ENCODE results near the gene BCL2.
"Not testable (repeated sequence)": the region's sequence is repeated elsewhere in the genome, so short reads cannot be mapped to it uniquely, and the experiment has no call there.

The BCL2 gene

GRCh38 chr18:63257453-63257852 is 62.1 kb downstream of the BCL2 start:
- DNase-seq: no peak

DNA sequence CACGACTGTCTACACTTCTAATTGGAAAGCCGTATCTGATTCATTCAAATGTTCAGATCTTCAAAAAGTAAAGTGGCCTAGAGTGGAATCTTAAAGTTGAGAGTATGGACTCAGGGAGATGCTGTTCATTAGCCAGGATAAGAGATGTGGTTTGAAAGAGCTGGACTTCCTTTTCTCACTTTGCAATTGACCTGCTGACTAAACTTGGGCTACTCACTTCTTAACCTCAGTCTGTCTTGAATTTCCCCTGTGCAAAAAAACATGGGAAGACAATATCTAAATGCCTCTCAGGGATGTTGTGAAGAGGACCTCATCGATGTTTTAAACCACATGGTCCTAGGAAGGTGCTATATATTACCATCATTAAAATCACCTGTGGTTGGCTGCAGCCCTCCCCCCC is 64.1 kb downstream of the BCL2 start:
- no peak for DNase-seq

DNA sequence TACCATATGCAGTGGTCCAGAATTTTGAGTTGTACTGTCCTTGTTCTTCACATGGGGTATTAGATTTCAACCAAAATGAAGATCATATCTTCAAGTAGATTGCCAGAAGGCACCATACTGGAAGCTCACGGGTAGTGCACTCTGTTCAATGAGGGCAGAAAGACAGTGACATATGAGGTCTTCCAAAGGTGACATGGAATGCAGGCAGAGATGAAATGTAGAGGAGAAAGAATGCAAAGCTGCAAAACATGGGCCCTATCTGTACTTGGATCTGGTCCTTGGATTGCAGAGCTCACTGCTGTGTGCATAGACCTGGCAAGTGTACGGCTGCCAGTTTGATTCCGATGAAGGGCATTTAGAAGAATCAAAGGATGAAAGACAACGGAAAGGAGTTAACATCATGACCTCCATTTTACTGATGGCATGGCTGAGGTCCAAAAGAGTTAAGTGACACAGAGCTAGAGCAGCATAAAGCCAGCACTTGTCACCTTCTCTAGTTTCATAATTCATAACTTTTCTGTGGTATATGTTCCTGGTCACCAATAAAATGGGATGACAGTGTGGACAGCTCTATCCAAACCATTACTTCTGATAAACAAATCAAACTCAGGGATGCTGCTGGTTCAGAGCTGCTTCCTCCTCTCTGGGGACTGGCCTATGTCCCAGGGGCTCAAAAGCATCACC is 64.7 kb downstream of the BCL2 start:
- DNase-seq: no peak

GRCh38 chr18:63253428-63254372 is 65.9 kb downstream of the BCL2 start:
- no peak for DNase-seq

- no peak for DNase-seq
Observed at GRCh38 chr18:63253014-63253413, 66.6 kb downstream of the BCL2 start.

GRCh38 chr18:63249771-63250170 is 69.8 kb downstream of the BCL2 start:
- DNase-seq: no peak

GRCh38 chr18:63247926-63248325 is 71.6 kb downstream of the BCL2 start:
- DNase-seq: no peak

- no peak for DNase-seq
Observed at GRCh38 chr18:63247506-63247905, 72.1 kb downstream of the BCL2 start.

DNA sequence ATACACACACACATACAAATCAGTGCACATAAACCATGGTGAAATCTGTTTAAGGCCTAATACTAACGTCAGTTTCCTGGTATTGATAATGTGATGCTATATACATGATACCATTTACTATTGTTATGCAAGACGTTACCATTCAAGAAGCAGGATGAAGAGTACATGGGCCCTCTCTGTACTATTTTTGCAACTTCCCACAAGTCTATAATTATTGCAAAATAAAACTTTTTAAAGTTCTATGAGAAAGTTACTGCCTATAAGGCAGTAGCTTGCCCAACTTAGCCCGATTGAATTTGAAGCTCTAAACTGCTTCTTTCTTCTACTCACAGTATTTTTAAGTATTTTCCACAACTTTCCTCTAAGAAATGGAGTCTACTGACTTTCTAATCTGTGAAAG is 74.0 kb downstream of the BCL2 start:
- DNase-seq: no peak

DNA sequence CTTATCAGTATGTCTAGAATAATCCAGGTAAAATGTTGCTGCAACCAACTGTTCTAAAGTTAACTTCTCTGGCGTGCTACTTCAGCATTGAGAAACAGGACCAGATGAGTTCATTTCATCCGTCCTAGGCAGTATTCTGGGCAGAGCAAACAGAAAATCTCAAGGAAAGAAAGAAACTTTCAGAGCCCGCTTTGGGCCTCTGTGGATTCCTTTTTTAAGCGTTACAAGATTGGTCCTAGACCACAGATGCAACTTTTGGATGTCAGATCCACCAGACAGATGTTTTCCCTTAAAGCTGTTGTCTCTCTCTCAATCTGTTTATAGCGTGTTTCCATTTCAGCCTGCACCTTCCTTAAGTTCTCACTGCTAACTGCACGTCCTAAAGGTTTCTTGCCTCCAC is 75.0 kb downstream of the BCL2 start:
- DNase-seq: no peak

GRCh38 chr18:63241760-63242159 is 77.8 kb downstream of the BCL2 start:
- no peak for DNase-seq

- DNase-seq: no peak
Observed at GRCh38 chr18:63241317-63241712, 78.3 kb downstream of the BCL2 start.

GRCh38 chr18:63240531-63241316 is 78.8 kb downstream of the BCL2 start:
- no peak for DNase-seq

GRCh38 chr18:63238693-63239075 is 80.9 kb downstream of the BCL2 start:
- no peak for DNase-seq

- no peak for DNase-seq
Observed at GRCh38 chr18:63237881-63238692, 81.5 kb downstream of the BCL2 start.

DNA sequence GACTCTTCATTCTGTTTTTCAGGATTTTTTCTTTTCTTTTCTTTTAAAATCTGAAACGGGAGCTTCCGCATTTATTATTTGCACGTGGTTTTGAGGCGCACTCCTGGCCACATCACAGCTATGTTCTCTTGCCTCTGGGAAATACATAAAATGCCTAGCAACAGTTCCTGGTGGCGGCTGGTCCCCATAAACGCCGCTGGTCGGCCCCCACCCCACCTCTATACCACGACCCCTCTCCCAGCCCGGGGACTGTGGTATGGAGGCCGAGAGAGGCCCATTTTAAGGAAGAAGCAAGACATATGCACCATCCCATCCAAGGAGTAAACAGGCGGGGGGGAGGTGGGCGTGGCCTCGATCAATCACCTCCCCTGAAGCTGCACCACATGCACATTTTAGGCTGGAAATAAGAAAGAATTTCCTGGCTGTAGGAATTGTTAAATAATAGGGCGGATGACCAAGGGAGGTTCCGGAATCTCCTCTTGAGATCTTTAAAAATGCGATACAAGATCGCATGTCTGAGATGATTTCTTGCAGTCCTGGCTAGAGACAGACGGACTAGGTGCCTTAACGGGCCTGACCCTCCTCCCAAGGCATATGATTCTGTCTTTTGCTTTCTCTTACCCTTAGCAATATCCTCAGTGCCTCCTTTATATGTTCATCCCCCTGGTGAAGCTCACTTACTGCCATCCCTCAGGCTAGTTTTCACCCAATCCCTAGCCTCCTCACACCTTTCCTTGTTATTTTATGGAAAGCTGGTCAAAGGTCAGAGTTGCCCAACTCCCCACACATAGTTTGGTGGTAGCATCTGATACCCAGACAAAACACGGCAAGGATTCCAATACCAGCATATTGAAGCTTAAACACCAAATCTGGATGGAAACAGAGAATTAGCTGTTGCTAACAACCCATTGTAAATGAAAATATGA is 82.4 kb downstream of the BCL2 start:
- no peak for DNase-seq

DNA sequence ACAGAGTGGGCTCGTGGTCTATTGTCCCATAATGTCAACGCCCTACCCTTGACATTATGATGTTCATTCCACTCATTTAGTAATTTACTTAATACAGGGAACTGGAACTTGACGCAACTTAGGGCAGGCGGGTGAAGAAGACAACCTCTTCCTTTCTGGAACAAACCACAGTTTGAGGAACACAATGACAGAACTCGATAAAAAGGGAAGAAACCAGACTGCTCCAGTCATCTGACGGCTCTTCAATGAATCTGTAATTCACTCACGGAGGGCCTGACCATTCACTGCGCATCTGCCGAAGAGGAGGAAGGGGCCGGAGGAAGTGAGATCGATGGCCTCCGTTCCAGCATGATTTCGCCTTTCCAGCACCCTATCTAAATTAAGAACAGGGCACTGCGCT is 83.2 kb downstream of the BCL2 start:
- no peak for DNase-seq

GRCh38 chr18:63235920-63236319 is 83.6 kb downstream of the BCL2 start:
- not testable (repeated sequence) for DNase-seq

DNA sequence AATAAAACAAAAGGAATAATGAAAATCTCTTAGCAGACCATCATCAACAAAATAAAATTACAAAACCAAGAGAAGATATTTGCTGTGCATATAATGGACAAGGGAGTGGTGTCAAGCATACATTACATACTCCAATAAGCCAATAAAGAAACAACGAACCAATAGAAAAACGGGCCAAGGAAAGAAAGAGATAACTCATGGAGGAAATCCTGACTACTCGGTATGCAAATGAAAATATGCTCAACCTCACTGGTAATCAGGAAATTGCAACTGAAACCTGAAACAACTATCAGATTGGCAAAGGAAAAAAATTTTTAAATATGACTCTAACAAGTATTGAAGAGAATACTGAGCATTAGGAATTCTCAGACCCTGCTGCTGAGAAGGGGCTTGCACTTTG is 84.7 kb downstream of the BCL2 start:
- DNase-seq: no peak

GRCh38 chr18:63234432-63234831 is 85.1 kb downstream of the BCL2 start:
- no peak for DNase-seq

DNA sequence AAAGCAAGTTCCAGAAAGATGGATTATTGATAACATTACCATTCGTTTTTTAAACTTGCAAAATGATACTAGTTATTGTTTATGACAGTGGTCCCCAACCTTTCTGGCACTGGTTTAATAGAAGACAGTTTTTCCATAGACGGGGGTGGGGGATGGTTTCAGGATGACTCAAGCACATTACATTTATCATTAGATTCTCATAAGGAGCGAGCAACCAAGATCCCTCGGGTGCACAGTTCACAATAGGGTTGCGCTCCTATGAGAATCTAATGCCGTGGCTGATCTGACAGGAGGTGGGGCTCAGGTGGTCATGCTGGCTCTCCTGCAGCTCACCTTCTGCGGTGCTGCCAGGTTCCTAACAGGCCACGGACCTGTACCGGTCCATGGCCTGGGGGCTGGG is 86.2 kb downstream of the BCL2 start:
- DNase-seq: no peak

Data from activated gamma-delta T cell (primary cell).